ENCODE data around the gene MAMLD1.
A peak's percentile ranks its signal among the peaks of the same experiment; 100 is the strongest.

The MAMLD1 gene

GRCh38 chrX:150361070-150361776, 1.9 kb upstream of the MAMLD1 start:
- no peak for TF ChIP-seq Cebpa-rat (IDR thresholded peaks at IDR 0.05)
- Histone ChIP-seq H3K4me2 (no peak overlapping the region), H3K36me3 (no peaks in the 10 kb centered on the region), H4K20me1 (peaks cover 0 to 21% (median 7%) of the 10 kb centered on the region in 11 experiments; a peak in 8 of 22 replicates), H3K9me3 (replicated peaks in 1 of 11) (peaks cover 29 to 49% (median 34%) of the 10 kb centered on the region in 11 experiments), H3K27me3 (peaks cover 49 to 75% (median 68%) of the 10 kb centered on the region in 11 experiments), H3K4me3 (no peak overlapping the region), H3K27ac (no peak overlapping the region), H3K4me1 (peaks cover 0 to 29% (median 23%) of the 10 kb centered on the region in 10 experiments; a peak in 13 of 20 replicates), H3K9ac (no peak overlapping the region)

GRCh38 chrX:150361777-150362351, 1.3 kb upstream of the MAMLD1 start:
- Histone ChIP-seq H3K9ac (no peak overlapping the region), H3K4me1 (peaks cover 0 to 35% (median 26%) of the 10 kb centered on the region in 10 experiments; a peak in 15 of 20 replicates), H3K4me2 (peak overlapping the region in 3 of 11 experiments; percentile 91 to 94 (median 93); a peak in 4 of 22 replicates), H3K27me3 (peaks cover 49 to 81% (median 74%) of the 10 kb centered on the region in 11 experiments), H3K9me3 (replicated peaks in 1 of 11) (peaks cover 29 to 49% (median 34%) of the 10 kb centered on the region in 11 experiments), H3K27ac (no peak overlapping the region), H4K20me1 (peaks cover 0 to 21% (median 7%) of the 10 kb centered on the region in 11 experiments; a peak in 8 of 22 replicates), H3K36me3 (no peaks in the 10 kb centered on the region), H3K4me3 (peak overlapping the region in 1 of 10 experiments; percentile 60; a peak in 1 of 20 replicates)
- TF ChIP-seq Cebpa-rat (IDR thresholded peaks at IDR 0.05): no peak

- Histone ChIP-seq H3K9me3 (replicated peaks in 1 of 11) (peaks cover 29 to 49% (median 34%) of the 10 kb centered on the region in 11 experiments), H3K4me3 (peak overlapping the region; percentile 53 to 72 (median 63)), H3K36me3 (no peaks in the 10 kb centered on the region), H3K27ac (peak overlapping the region in 2 of 11 experiments; percentile 38 to 44; a peak in 2 of 22 replicates), H3K4me2 (peak overlapping the region; percentile 85 to 94 (median 91)), H4K20me1 (peaks cover 0 to 21% (median 7%) of the 10 kb centered on the region in 11 experiments; a peak in 8 of 22 replicates), H3K9ac (peak overlapping the region; percentile 11 to 67 (median 51); a peak in 18 of 22 replicates), H3K27me3 (peaks cover 49 to 84% (median 80%) of the 10 kb centered on the region in 11 experiments), H3K4me1 (peaks cover 0 to 40% (median 26%) of the 10 kb centered on the region in 10 experiments; a peak in 16 of 20 replicates)
- no peak for TF ChIP-seq Cebpa-rat (IDR thresholded peaks at IDR 0.05)
Measured at GRCh38 chrX:150363561-150364346, 637 bp downstream of the MAMLD1 start.

GRCh38 chrX:150364347-150365050, 1.4 kb downstream of the MAMLD1 start:
- Histone ChIP-seq H3K4me1 (peaks cover 0 to 40% (median 26%) of the 10 kb centered on the region in 10 experiments; a peak in 16 of 20 replicates), H3K36me3 (no peaks in the 10 kb centered on the region), H3K27me3 (peaks cover 49 to 78% (median 75%) of the 10 kb centered on the region in 11 experiments), H3K9ac (peak overlapping the region in 10 of 11 experiments; percentile 11 to 67 (median 50); a peak in 16 of 22 replicates), H3K9me3 (replicated peaks in 1 of 11) (peaks cover 31 to 53% (median 38%) of the 10 kb centered on the region in 11 experiments), H3K4me3 (peak overlapping the region; percentile 53 to 72 (median 63)), H3K4me2 (peak overlapping the region; percentile 85 to 94 (median 91)), H3K27ac (peak overlapping the region in 4 of 11 experiments; percentile 25 to 45 (median 41); a peak in 5 of 22 replicates), H4K20me1 (peaks cover 0 to 21% (median 7%) of the 10 kb centered on the region in 11 experiments; a peak in 8 of 22 replicates)
- TF ChIP-seq Cebpa-rat (IDR thresholded peaks at IDR 0.05): no peak

GRCh38 chrX:150365051-150365989, 2.2 kb downstream of the MAMLD1 start:
- peak overlapping the region; percentile 82 to 94 (median 91) for H3K4me2 ChIP-seq
- peaks cover 0 to 21% (median 7%) of the 10 kb centered on the region in 11 experiments; a peak in 8 of 22 replicates for H4K20me1 ChIP-seq
- H3K27me3 ChIP-seq: peaks cover 46 to 70% (median 67%) of the 10 kb centered on the region in 11 experiments
- no peak for TF ChIP-seq Cebpa-rat (IDR thresholded peaks at IDR 0.05)
- H3K9me3 ChIP-seq (replicated peaks in 1 of 11): peaks cover 31 to 54% (median 40%) of the 10 kb centered on the region in 11 experiments
- H3K4me3 ChIP-seq: peak overlapping the region; percentile 58 to 72 (median 63)
- peak overlapping the region in 4 of 11 experiments; percentile 23 to 48 (median 47); a peak in 6 of 22 replicates for H3K27ac ChIP-seq
- no peaks in the 10 kb centered on the region for H3K36me3 ChIP-seq
- peak overlapping the region; percentile 38 to 71 (median 58); a peak in 19 of 22 replicates for H3K9ac ChIP-seq
- peaks cover 0 to 40% (median 26%) of the 10 kb centered on the region in 10 experiments; a peak in 16 of 20 replicates for H3K4me1 ChIP-seq

GRCh38 chrX:150365990-150366911, 3.1 kb downstream of the MAMLD1 start:
- no peak for TF ChIP-seq Cebpa-rat (IDR thresholded peaks at IDR 0.05)
- peaks cover 31 to 49% (median 40%) of the 10 kb centered on the region in 11 experiments for H3K9me3 ChIP-seq (replicated peaks in 1 of 11)
- H3K4me3 ChIP-seq: peak overlapping the region; percentile 58 to 72 (median 63)
- peak overlapping the region; percentile 69 to 94 (median 91) for H3K4me2 ChIP-seq
- H3K27me3 ChIP-seq: peaks cover 37 to 61% (median 57%) of the 10 kb centered on the region in 11 experiments
- H4K20me1 ChIP-seq: peaks cover 0 to 21% (median 6%) of the 10 kb centered on the region in 11 experiments; a peak in 8 of 22 replicates
- H3K9ac ChIP-seq: peak overlapping the region in 10 of 11 experiments; percentile 50 to 71 (median 62); a peak in 15 of 22 replicates
- peak overlapping the region in 2 of 11 experiments; percentile 23 to 63; a peak in 3 of 22 replicates for H3K27ac ChIP-seq
- H3K4me1 ChIP-seq: peaks cover 0 to 40% (median 26%) of the 10 kb centered on the region in 10 experiments; a peak in 16 of 20 replicates
- H3K36me3 ChIP-seq: no peaks in the 10 kb centered on the region

Measured in BLaER1 treated with 17β-estradiol and CSF1 and Interleukin-3, amounts not matched to agents 10 nM and 100 nM (cell line).